H9 (cell line): ENCODE data around the gene ERFL. TPM values are rescaled to one million over a fixed set of nuclear protein-coding genes. Genes with fewer than 3 reads are reported as not detected.

Source experiments
- DNase-seq: peaks from one replicate; pipeline ENCODE4 v3.0.0-alpha.2; 2017
- H2AFZ ChIP-seq: one replicate; pipeline ENCODE4 v1.6.1; 2013; ENCODE audit warnings: mild to moderate bottlenecking, low read length, control low read depth, moderate library complexity
- H2AK5ac ChIP-seq: 2 replicates; pipeline ENCODE4 v1.6.1; 2013; ENCODE audit warnings: low read length, control low read depth, mixed read lengths; ENCODE audit not compliant: insufficient read length
- H2BK120ac ChIP-seq: one replicate; pipeline ENCODE4 v1.6.1; 2013; ENCODE audit warnings: low read depth, mild to moderate bottlenecking, low read length, control low read depth, inconsistent platforms; ENCODE audit not compliant: poor library complexity, severe bottlenecking
- H2BK12ac ChIP-seq: 2 replicates; pipeline ENCODE4 v1.6.1; 2013; ENCODE audit warnings: low read length, control low read depth, mixed read lengths, low read depth; ENCODE audit not compliant: insufficient read length
- H2BK15ac ChIP-seq: 2 replicates; pipeline ENCODE4 v1.6.1; 2013; ENCODE audit warnings: low read depth, low read length, control low read depth
- H2BK20ac ChIP-seq: one replicate; pipeline ENCODE4 v1.6.1; 2013; ENCODE audit warnings: low read depth, mild to moderate bottlenecking, low read length, control low read depth, inconsistent platforms; ENCODE audit not compliant: poor library complexity, severe bottlenecking
- H2BK5ac ChIP-seq: 2 replicates; pipeline ENCODE4 v1.6.1; 2013; ENCODE audit warnings: low read length, control low read depth, mixed read lengths; ENCODE audit not compliant: insufficient read length
- H3K14ac ChIP-seq: 2 replicates; pipeline ENCODE4 v1.6.1; 2013; ENCODE audit warnings: low read length, control low read depth; ENCODE audit not compliant: insufficient read depth
- H3K18ac ChIP-seq: 2 replicates; pipeline ENCODE4 v1.6.1; 2013; ENCODE audit warnings: low read depth, mild to moderate bottlenecking, mixed read lengths, low read length, control low read depth; ENCODE audit not compliant: insufficient read length
- H3K23ac ChIP-seq: 2 replicates; pipeline ENCODE4 v1.6.1; 2013; ENCODE audit warnings: low read length, control low read depth, mixed read lengths, low read depth; ENCODE audit not compliant: insufficient read length
- H3K23me2 ChIP-seq: 2 replicates; pipeline ENCODE4 v1.6.1; 2013; ENCODE audit warnings: low read depth, mild to moderate bottlenecking, mixed read lengths, low read length, control low read depth; ENCODE audit not compliant: insufficient read length, poor library complexity, severe bottlenecking
- H3K27ac ChIP-seq: 2 replicates; pipeline ENCODE4 v1.5.1; 2013; ENCODE audit warnings: low read length, control low read depth, mixed read lengths, low read depth; ENCODE audit not compliant: insufficient read length
- H3K27me3 ChIP-seq: 2 replicates; pipeline ENCODE4 v1.6.1; 2013; ENCODE audit warnings: low read length, control low read depth, inconsistent platforms; ENCODE audit not compliant: insufficient read depth
- H3K4ac ChIP-seq: 2 replicates; pipeline ENCODE4 v1.6.1; 2013; ENCODE audit warnings: low read depth, mild to moderate bottlenecking, control low read depth, inconsistent platforms, low read length, moderate library complexity
- H3K4me1 ChIP-seq: 2 replicates; pipeline ENCODE4 v1.6.1; 2013; ENCODE audit warnings: low read length, control low read depth, inconsistent platforms; ENCODE audit not compliant: insufficient read depth
- H3K4me2 ChIP-seq: 2 replicates; pipeline ENCODE4 v1.6.1; 2013; ENCODE audit warnings: low read length, control low read depth, mixed read lengths; ENCODE audit not compliant: insufficient read length, insufficient read depth
- H3K56ac ChIP-seq: 2 replicates; pipeline ENCODE4 v1.6.1; 2013; ENCODE audit warnings: low read depth, mild to moderate bottlenecking, mixed read lengths, low read length, control low read depth; ENCODE audit not compliant: insufficient read length
- H3K79me1 ChIP-seq: 2 replicates; pipeline ENCODE4 v1.6.1; 2013; ENCODE audit warnings: low read depth, mild to moderate bottlenecking, moderate library complexity, low read length, control low read depth, inconsistent platforms; ENCODE audit not compliant: insufficient read depth, poor library complexity, severe bottlenecking
- H3K79me2 ChIP-seq: 2 replicates; pipeline ENCODE4 v1.6.1; 2013; ENCODE audit warnings: low read length, control low read depth, inconsistent platforms; ENCODE audit not compliant: insufficient read depth
- H3K9ac ChIP-seq: 2 replicates; pipeline ENCODE4 v1.6.1; 2013; ENCODE audit warnings: low read length, control low read depth, mixed read lengths; ENCODE audit not compliant: insufficient read length; ENCODE audit errors: extremely low read depth
- H3K9me3 ChIP-seq: one replicate; pipeline ENCODE4 v1.6.1; 2013; ENCODE audit warnings: low read depth, low read length, inconsistent platforms; ENCODE audit not compliant: control insufficient read depth
- H3T11ph ChIP-seq: one replicate; pipeline ENCODE4 v1.6.1; 2013; ENCODE audit warnings: mild to moderate bottlenecking, low read length, control low read depth, inconsistent platforms
- H4K20me1 ChIP-seq: one replicate; pipeline ENCODE4 v1.6.1; 2013; ENCODE audit not compliant: control insufficient read depth, insufficient read length, insufficient read depth
- H4K5ac ChIP-seq: 2 replicates; pipeline ENCODE4 v1.6.1; 2013; ENCODE audit warnings: low read depth, mild to moderate bottlenecking, mixed read lengths, low read length, control low read depth; ENCODE audit not compliant: insufficient read length
- H4K8ac ChIP-seq: replicated peaks from 2 replicates; pipeline ENCODE4 v1.6.1; 2013; ENCODE audit warnings: low read length, control low read depth, mixed read lengths, low read depth; ENCODE audit not compliant: insufficient read length
- H4K91ac ChIP-seq: 2 replicates; pipeline ENCODE4 v1.6.1; 2013; ENCODE audit warnings: low read depth, mild to moderate bottlenecking, moderate library complexity, mixed read lengths, low read length, control low read depth; ENCODE audit not compliant: insufficient read length
- H3K27ac Mint-ChIP-seq, 3 experiments: 2 replicates in 2 of 3; 3 replicates in 1 of 3; pipeline ENCODE4 v1.8.0; 2020 to 2021; ENCODE audit warnings: mixed read lengths in 3 of 3, mild to moderate bottlenecking in 1 of 3, moderate library complexity in 1 of 3
- H3K27me3 Mint-ChIP-seq: 2 replicates; pipeline ENCODE4 v1.8.0; 2021; ENCODE audit warnings: low read depth, mild to moderate bottlenecking, moderate library complexity, mixed read lengths
- H3K36me3 Mint-ChIP-seq, 3 experiments: 2 replicates in 2 of 3; 3 replicates in 1 of 3; pipeline ENCODE4 v1.8.0; 2020 to 2021; ENCODE audit warnings: low read depth in 3 of 3, mixed read lengths in 3 of 3; ENCODE audit not compliant: insufficient read depth in 1 of 3
- H3K4me1 Mint-ChIP-seq, 2 experiments: 2 replicates each; pipeline ENCODE4 v1.8.0; 2020; ENCODE audit warnings: mixed read lengths in 2 of 2
- H3K4me3 Mint-ChIP-seq, 2 experiments: 2 replicates in 1 of 2; 3 replicates in 1 of 2; pipeline ENCODE4 v1.8.0; 2020 to 2021; ENCODE audit warnings: mild to moderate bottlenecking in 2 of 2, mixed read lengths in 2 of 2, moderate library complexity in 1 of 2
- H3K9me3 Mint-ChIP-seq, 2 experiments: 2 replicates in 1 of 2; 3 replicates in 1 of 2; pipeline ENCODE4 v1.8.0; 2020; ENCODE audit warnings: mild to moderate bottlenecking in 2 of 2, mixed read lengths in 2 of 2, moderate library complexity in 1 of 2
- CTCF ChIP-seq: fragments of 200-600 bp; sonication (generic); conservative IDR thresholded peaks from 3 replicates; pipeline ENCODE4 v1.8.0; 2021; ENCODE audit warnings: antibody characterized with exemption, mild to moderate bottlenecking
- WGBS: extraction: QIAGEN DNeasy Blood & Tissue Kit; methylation state at CpG from one replicate; pipeline ENCODE4 v1.1.7; 2013; ENCODE audit warnings: missing lambda C conversion rate, low lambda C conversion rate, mixed read lengths; ENCODE audit not compliant: insufficient read length; ENCODE audit errors: extremely low coverage; 5-methylcytosine and 5-hydroxymethylcytosine counted together
- total RNA-seq: library from RNA; stranded (reverse); gene quantifications from 2 replicates; pipeline ENCODE4 v1.2.1, GENCODE V29; 2021

ERFL gene
- total RNA-seq, 1 experiment from 2014 or later, result 0.22 TPM

- H4K20me1 ChIP-seq, result no peaks in the 10 kb centered on the region
- H4K8ac ChIP-seq, result no peak overlapping the region
- no peaks in the 10 kb centered on the region for H3K9me3 Mint-ChIP-seq
These were observed 55.2 kb downstream of the ERFL start for GRCh38 chr19:41872775-41873647.

More at GRCh38 chr19:41872775-41873647, 55.2 kb downstream of the ERFL start:
- Histone ChIP-seq H3K27ac (no peak overlapping the region), H2AK5ac (no peak overlapping the region), H4K5ac (no peak overlapping the region), H3K23ac (no peak overlapping the region), H3K56ac (no peak overlapping the region), H3K18ac (no peak overlapping the region), H2BK120ac (no peak overlapping the region), H3K4ac (no peak overlapping the region), H3K27me3 (no peaks in the 10 kb centered on the region), H3K23me2 (no peaks in the 10 kb centered on the region), H3K79me2 (no peaks in the 10 kb centered on the region), H2BK15ac (no peak overlapping the region), H2AFZ (no peak overlapping the region), H4K91ac (no peak overlapping the region), H3T11ph (no peak overlapping the region), H3K4me2 (no peak overlapping the region), H3K4me1 (no peaks in the 10 kb centered on the region), H2BK5ac (no peak overlapping the region), H3K9ac (no peak overlapping the region), H3K79me1 (no peaks in the 10 kb centered on the region), H2BK12ac (no peak overlapping the region), H3K9me3 (no peaks in the 10 kb centered on the region), H2BK20ac (no peak overlapping the region), H3K14ac (no peak overlapping the region)
- peak overlapping the region; percentile 15 to 90 (median 86); a peak in 6 of 7 replicates for H3K27ac Mint-ChIP-seq
- H3K4me1 Mint-ChIP-seq, result peaks cover 4 to 13% of the 10 kb centered on the region in 2 experiments; a peak in 2 of 4 replicates
- H3K36me3 Mint-ChIP-seq, result peaks cover 21 to 40% (median 39%) of the 10 kb centered on the region in 3 experiments
- no CpG with 5 or more reads among the region's 18 CpGs for WGBS
- H3K27me3 Mint-ChIP-seq, result peaks cover 14% of the 10 kb centered on the region
- TF ChIP-seq CTCF, result peak; percentile 84
- peak overlapping the region in 1 of 2 experiments; percentile 50; a peak in 2 of 5 replicates for H3K4me3 Mint-ChIP-seq
- DNase-seq, result peak; percentile 94
